Neural cell (in vitro differentiated cells): ENCODE data around the gene ADIG. TPM values are rescaled to one million over a fixed set of nuclear protein-coding genes. Genes with fewer than 3 reads are reported as not detected.

Experiments
- H2AFZ ChIP-seq: fragments of 200-600, 300-800 bp; sonication (generic), shearing (Covaris generic); 2 replicates; pipeline ENCODE4 v1.6.0; 2014; ENCODE audit warnings: low read depth, mild to moderate bottlenecking, antibody characterized with exemption, low read length, moderate library complexity
- H3F3A ChIP-seq: fragments of 200-600 bp; shearing (Covaris generic); 2 replicates; pipeline ENCODE4 v1.6.1; 2016; ENCODE audit warnings: mild to moderate bottlenecking, moderate library complexity, mixed read lengths, antibody characterized with exemption, low read length; ENCODE audit not compliant: insufficient read depth, poor library complexity, severe bottlenecking
- H3K27ac ChIP-seq: fragments of 200-600, 300-800 bp; sonication (generic), shearing (Covaris generic); 2 replicates; pipeline ENCODE4 v1.5.1; 2014; ENCODE audit warnings: mild to moderate bottlenecking, low read length, moderate library complexity
- H3K27me3 ChIP-seq: fragments of 300-800, 200-600 bp; sonication (generic), shearing (Covaris generic); 2 replicates; pipeline ENCODE4 v1.6.0; 2014; ENCODE audit warnings: mild to moderate bottlenecking, low read depth, low read length, moderate library complexity; ENCODE audit not compliant: insufficient read depth
- H3K36me3 ChIP-seq: fragments of 300-800, 200-600 bp; sonication (generic), shearing (Covaris generic); 2 replicates; pipeline ENCODE4 v1.5.1; 2014; ENCODE audit warnings: mild to moderate bottlenecking, antibody characterized with exemption, low read length, moderate library complexity; ENCODE audit not compliant: insufficient read depth
- H3K4me2 ChIP-seq: fragments of 300-800, 200-600 bp; sonication (generic), shearing (Covaris generic); 2 replicates; pipeline ENCODE4 v1.6.0; 2014; ENCODE audit warnings: mild to moderate bottlenecking, low read length
- H3K4me3 ChIP-seq: fragments of 300-800, 200-600 bp; sonication (generic), shearing (Covaris generic); 2 replicates; pipeline ENCODE4 v1.5.1; 2014; ENCODE audit warnings: mild to moderate bottlenecking, low read length, moderate library complexity
- H3K79me2 ChIP-seq: fragments of 200-600 bp; shearing (Covaris generic); replicated peaks from 2 replicates; pipeline ENCODE4 v1.6.0; 2014; ENCODE audit warnings: mild to moderate bottlenecking, low read length, moderate library complexity; ENCODE audit not compliant: insufficient read depth
- H3K9ac ChIP-seq: fragments of 300-800, 200-600 bp; sonication (generic), shearing (Covaris generic); 2 replicates; pipeline ENCODE4 v1.6.1; 2016; ENCODE audit warnings: mild to moderate bottlenecking, low read length, mixed read lengths
- H3K9me2 ChIP-seq: fragments of 200-600 bp; shearing (Covaris generic); 2 replicates; pipeline ENCODE4 v1.6.1; 2016; ENCODE audit warnings: mild to moderate bottlenecking, low read length, mixed read lengths; ENCODE audit not compliant: insufficient read depth
- H3K9me3 ChIP-seq: fragments of 200-600, 300-800 bp; sonication (generic), shearing (Covaris generic); 2 replicates; pipeline ENCODE4 v1.6.1; 2016; ENCODE audit warnings: mild to moderate bottlenecking, mixed run types, low read length, moderate library complexity, mixed read lengths
- H4K20me1 ChIP-seq: fragments of 200-600 bp; shearing (Covaris generic); 2 replicates; pipeline ENCODE4 v1.6.1; 2016; ENCODE audit warnings: mild to moderate bottlenecking, mixed run types; ENCODE audit not compliant: insufficient read depth
- CTCF ChIP-seq: fragments of 450-650 bp; IDR thresholded peaks from 2 replicates; pipeline ENCODE4 v1.5.1; 2014; ENCODE audit warnings: antibody characterized with exemption, mild to moderate bottlenecking, moderate library complexity; ENCODE audit not compliant: poor library complexity, severe bottlenecking
- EP300 ChIP-seq: fragments of 450-650 bp; conservative IDR thresholded peaks from 2 replicates; pipeline ENCODE4 v1.6.1; 2014; ENCODE audit warnings: antibody characterized with exemption, mild to moderate bottlenecking, moderate library complexity; ENCODE audit not compliant: poor library complexity, severe bottlenecking
- EZH2 ChIP-seq: fragments of 200-600, 300-800 bp; shearing (Covaris generic), sonication (generic); IDR thresholded peaks from 2 replicates; pipeline ENCODE4 v1.6.1; 2014; ENCODE audit warnings: antibody characterized with exemption, low read length, borderline replicate concordance, mild to moderate bottlenecking; ENCODE audit not compliant: insufficient read depth, poor library complexity, severe bottlenecking
- MXI1 ChIP-seq: fragments of 450-650 bp; conservative IDR thresholded peaks from 2 replicates; pipeline ENCODE4 v1.6.1; 2014; ENCODE audit warnings: antibody characterized with exemption, mild to moderate bottlenecking; ENCODE audit not compliant: poor library complexity, severe bottlenecking
- POLR2AphosphoS5 ChIP-seq: IDR thresholded peaks from 2 replicates; pipeline ENCODE4 v1.6.1; 2012
- RAD21 ChIP-seq: fragments of 450-650 bp; conservative IDR thresholded peaks from 2 replicates; pipeline ENCODE4 v1.6.1; 2014; ENCODE audit warnings: antibody characterized with exemption, mild to moderate bottlenecking, moderate library complexity
- REST ChIP-seq: IDR thresholded peaks from 2 replicates; pipeline ENCODE4 v1.6.1; 2012; ENCODE audit warnings: borderline replicate concordance
- SMC3 ChIP-seq: fragments of 450-650 bp; conservative IDR thresholded peaks from 2 replicates; pipeline ENCODE4 v1.6.1; 2014; ENCODE audit warnings: antibody characterized with exemption, mild to moderate bottlenecking, moderate library complexity; ENCODE audit not compliant: poor library complexity
- TAF1 ChIP-seq: IDR thresholded peaks from 2 replicates; pipeline ENCODE4 v1.6.1; 2012; ENCODE audit warnings: low read depth
- polyA plus RNA-seq: library from polyadenylated mRNA; depleted of rRNA; stranded (reverse); fragments of >200 nt; gene quantifications from 2 replicates; pipeline ENCODE4 v1.2.3, GENCODE V29; 2014

Gene ADIG
- polyA plus RNA-seq, 1 donor from 2014 or later = not detected

GRCh38 chr20:38566036-38566598 lies 14.9 kb upstream of the ADIG start:
- H3K27me3 ChIP-seq = no peaks in the 10 kb centered on the region
- no peak overlapping the region for H3K27ac ChIP-seq
- H3K4me2 ChIP-seq = no peak overlapping the region
- H4K20me1 ChIP-seq = no peaks in the 10 kb centered on the region
- no peaks in the 10 kb centered on the region for H3K9me3 ChIP-seq
- no peaks in the 10 kb centered on the region for H3K79me2 ChIP-seq
- no peak overlapping the region for H3K9ac ChIP-seq
- no peaks in the 10 kb centered on the region for H3F3A ChIP-seq
- no peak overlapping the region for H2AFZ ChIP-seq
- H3K9me2 ChIP-seq = no peaks in the 10 kb centered on the region
- TF ChIP-seq RAD21 (no peak), TAF1 (no peak), CTCF (no peak), MXI1 (no peak), SMC3 (no peak), REST (no peak), EZH2 (no peak), POLR2AphosphoS5 (no peak), EP300 (no peak)
- no peak overlapping the region for H3K4me3 ChIP-seq
- H3K36me3 ChIP-seq = peaks cover 5% of the 10 kb centered on the region

- H3K79me2 ChIP-seq = no peaks in the 10 kb centered on the region
- TF ChIP-seq EP300 (no peak), TAF1 (no peak), POLR2AphosphoS5 (no peak), CTCF (no peak), MXI1 (no peak), REST (no peak), SMC3 (no peak), EZH2 (no peak), RAD21 (no peak)
Observed at GRCh38 chr20:38569747-38570525, 11.1 kb upstream of the ADIG start.

More at GRCh38 chr20:38569747-38570525, 11.1 kb upstream of the ADIG start:
- Histone ChIP-seq H2AFZ (no peak overlapping the region), H3K36me3 (peaks cover 11% of the 10 kb centered on the region), H3K9me2 (no peaks in the 10 kb centered on the region), H3K9ac (no peak overlapping the region), H3K27me3 (no peaks in the 10 kb centered on the region), H4K20me1 (no peaks in the 10 kb centered on the region), H3K27ac (no peak overlapping the region), H3K4me3 (no peak overlapping the region), H3F3A (no peaks in the 10 kb centered on the region), H3K4me2 (no peak overlapping the region), H3K9me3 (no peaks in the 10 kb centered on the region)
